Endothelial cell of umbilical vein (primary cell): ENCODE measurements around the gene TMEM37. TPM values are rescaled to one million over a fixed set of nuclear protein-coding genes. Genes with fewer than 3 reads are reported as not detected.

Source experiments
- polyA plus RNA-seq, 4 experiments: library from polyadenylated mRNA; depleted of rRNA in 3 of 4; stranded (reverse) in 3 of 4; unstranded in 1 of 4; fragments of >200 nt; gene quantifications; 2 replicates each; pipeline versions ENCODE4 v1.2.1 to v1.2.3, GENCODE V29; 2011 to 2012; ENCODE audit warnings: missing spikeins in 1 of 4
- total RNA-seq: library from RNA; stranded (reverse); gene quantifications from 2 replicates; pipeline ENCODE4 v1.2.3, GENCODE V29; 2021

TMEM37 gene
- total and polyA plus RNA-seq, 2 donors (not counting 3 experiments of a cell fraction or from before 2014, with no cell fraction given): 3.5 to 16.2 TPM

Other genes with a start within 250 kb of the TMEM37 start
- gene STEAP3, start 208.0 kb upstream of the TMEM37 start, total RNA-seq: 12.7 and 17.4 TPM in 2 replicates
- 8.6 and 10.6 TPM in 2 replicates for gene STEAP3, start 208.0 kb upstream of the TMEM37 start, polyA plus RNA-seq
- gene C2orf76, start 65.0 kb upstream of the TMEM37 start, total RNA-seq: 12.0 and 12.1 TPM in 2 replicates
- gene C2orf76, start 65.0 kb upstream of the TMEM37 start, polyA plus RNA-seq: 6.0 and 7.4 TPM in 2 replicates
- gene DBI, start 64.9 kb upstream of the TMEM37 start, total RNA-seq: 214 and 245 TPM in 2 replicates
- gene DBI, start 64.9 kb upstream of the TMEM37 start, polyA plus RNA-seq: 190 and 233 TPM in 2 replicates
- gene SCTR, start 92.6 kb downstream of the TMEM37 start, total RNA-seq: not detected in 2 replicates
- gene SCTR, start 92.6 kb downstream of the TMEM37 start, polyA plus RNA-seq: not detected in 2 replicates
- gene CFAP221, start 112.6 kb downstream of the TMEM37 start, total RNA-seq: not detected in 2 replicates
- 0.05 and 0.06 TPM in 2 replicates for gene CFAP221, start 112.6 kb downstream of the TMEM37 start, polyA plus RNA-seq
- 9.8 and 11.5 TPM in 2 replicates for gene TMEM177, start 247.3 kb downstream of the TMEM37 start, total RNA-seq
- 20.2 and 25.8 TPM in 2 replicates for gene TMEM177, start 247.3 kb downstream of the TMEM37 start, polyA plus RNA-seq